Osteocyte (in vitro differentiated cells): Measurements from ENCODE around the gene MBP. TPM values are rescaled to one million over a fixed set of nuclear protein-coding genes. Genes with fewer than 3 reads are reported as not detected.

Source experiments
- DNase-seq: peaks from one replicate; pipeline ENCODE4 v3.0.0; 2021; ENCODE audit warnings: mixed read lengths; ENCODE audit not compliant: unreplicated experiment; ENCODE audit errors: extremely low spot score
- H3K27ac Mint-ChIP-seq: one replicate; pipeline ENCODE4 v1.8.0; 2021; ENCODE audit warnings: mild to moderate bottlenecking, mixed read lengths; ENCODE audit not compliant: unreplicated experiment
- H3K27me3 Mint-ChIP-seq: one replicate; pipeline ENCODE4 v1.8.0; 2021; ENCODE audit warnings: mixed read lengths; ENCODE audit not compliant: unreplicated experiment
- H3K36me3 Mint-ChIP-seq: one replicate; pipeline ENCODE4 v1.8.0; 2021; ENCODE audit warnings: mixed read lengths; ENCODE audit not compliant: unreplicated experiment
- H3K4me1 Mint-ChIP-seq: one replicate; pipeline ENCODE4 v1.8.0; 2021; ENCODE audit warnings: mixed read lengths; ENCODE audit not compliant: unreplicated experiment
- H3K4me3 Mint-ChIP-seq: one replicate; pipeline ENCODE4 v1.8.0; 2021; ENCODE audit warnings: mild to moderate bottlenecking, moderate library complexity, mixed read lengths; ENCODE audit not compliant: unreplicated experiment
- H3K9me3 Mint-ChIP-seq: one replicate; pipeline ENCODE4 v1.8.0; 2021; ENCODE audit warnings: mixed read lengths; ENCODE audit not compliant: unreplicated experiment
- CTCF ChIP-seq: fragments of 200-600 bp; sonication (generic); IDR thresholded peaks from 2 replicates; pipeline ENCODE4 v1.5.0; 2021; ENCODE audit warnings: antibody characterized with exemption, mild to moderate bottlenecking, moderate library complexity
- total RNA-seq: library from RNA; stranded (reverse); gene quantifications from 2 replicates; pipeline ENCODE4 v1.2.1, GENCODE V29; 2021

The MBP gene
- total RNA-seq, 1 donor from 2014 or later: 18.6 TPM

GRCh38 chr18:76959605-76960004, 173.0 kb downstream of the MBP start:
- TF ChIP-seq CTCF: no peak
- H3K9me3 Mint-ChIP-seq: peaks cover 10% of the 10 kb centered on the region
- H3K27ac Mint-ChIP-seq: no peak overlapping the region
- no peaks in the 10 kb centered on the region for H3K27me3 Mint-ChIP-seq
- H3K4me3 Mint-ChIP-seq: no peak overlapping the region
- peaks cover 5% of the 10 kb centered on the region for H3K4me1 Mint-ChIP-seq
- peaks cover 49% of the 10 kb centered on the region for H3K36me3 Mint-ChIP-seq
- no peak for DNase-seq

- peaks cover 43% of the 10 kb centered on the region for H3K36me3 Mint-ChIP-seq
- no peak for TF ChIP-seq CTCF
- H3K27ac Mint-ChIP-seq: peak overlapping the region; percentile 4
- DNase-seq: no peak
- peaks cover 10% of the 10 kb centered on the region for H3K9me3 Mint-ChIP-seq
- peaks cover 5% of the 10 kb centered on the region for H3K4me1 Mint-ChIP-seq
- no peaks in the 10 kb centered on the region for H3K27me3 Mint-ChIP-seq
- H3K4me3 Mint-ChIP-seq: no peak overlapping the region
Measured at GRCh38 chr18:76958692-76959341, 173.8 kb downstream of the MBP start.

DNA sequence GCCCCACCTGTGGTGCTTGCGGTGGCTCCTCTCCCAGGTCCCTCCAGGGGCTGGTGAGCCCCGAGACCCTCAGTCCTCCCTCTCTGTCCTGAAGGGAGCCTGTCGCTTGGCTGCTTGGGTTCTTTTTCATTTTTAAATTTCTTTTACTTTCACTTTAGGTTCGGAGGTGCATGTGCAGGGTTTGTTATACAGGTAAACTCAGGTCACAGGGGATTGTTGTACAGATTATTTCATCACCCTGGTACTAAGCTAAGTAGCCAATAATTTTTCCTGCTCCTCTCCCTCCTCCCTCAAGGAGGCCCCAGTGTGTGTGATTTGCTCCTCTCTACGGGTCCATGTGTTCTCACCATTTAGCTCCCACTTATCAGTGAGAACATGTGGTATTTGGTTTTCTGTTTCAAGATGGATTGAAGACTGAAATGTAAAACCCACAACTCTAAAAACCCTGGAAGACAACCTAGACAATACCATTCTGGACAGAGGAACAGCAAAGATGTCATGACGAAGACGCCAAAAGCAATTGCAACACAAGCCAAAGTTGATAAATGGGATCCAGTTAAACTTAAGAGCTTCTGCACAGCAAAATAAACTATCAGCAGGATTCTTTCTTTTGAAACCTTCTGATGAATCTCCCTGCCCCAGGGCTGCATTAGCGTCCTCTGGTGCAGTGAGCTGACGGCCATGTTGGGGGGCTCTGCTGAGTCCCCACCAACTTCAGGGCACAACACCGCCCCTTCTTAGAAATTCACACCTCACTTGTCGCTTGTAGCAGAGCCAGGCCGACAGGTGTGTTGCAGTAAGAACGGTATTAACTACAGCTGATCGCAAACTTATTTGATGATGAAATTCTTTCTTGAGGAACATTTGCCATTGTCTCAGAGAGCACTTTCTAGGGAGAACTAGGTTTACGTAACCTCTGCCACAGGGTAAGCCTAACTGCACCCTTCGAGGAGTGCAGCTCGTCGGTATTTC, 174.9 kb downstream of the MBP start:
- no peak overlapping the region for H3K4me3 Mint-ChIP-seq
- no peak overlapping the region for H3K27ac Mint-ChIP-seq
- no peak for TF ChIP-seq CTCF
- DNase-seq: no peak
- H3K4me1 Mint-ChIP-seq: peaks cover 5% of the 10 kb centered on the region
- H3K9me3 Mint-ChIP-seq: peaks cover 10% of the 10 kb centered on the region
- H3K36me3 Mint-ChIP-seq: peaks cover 41% of the 10 kb centered on the region
- no peaks in the 10 kb centered on the region for H3K27me3 Mint-ChIP-seq

DNA sequence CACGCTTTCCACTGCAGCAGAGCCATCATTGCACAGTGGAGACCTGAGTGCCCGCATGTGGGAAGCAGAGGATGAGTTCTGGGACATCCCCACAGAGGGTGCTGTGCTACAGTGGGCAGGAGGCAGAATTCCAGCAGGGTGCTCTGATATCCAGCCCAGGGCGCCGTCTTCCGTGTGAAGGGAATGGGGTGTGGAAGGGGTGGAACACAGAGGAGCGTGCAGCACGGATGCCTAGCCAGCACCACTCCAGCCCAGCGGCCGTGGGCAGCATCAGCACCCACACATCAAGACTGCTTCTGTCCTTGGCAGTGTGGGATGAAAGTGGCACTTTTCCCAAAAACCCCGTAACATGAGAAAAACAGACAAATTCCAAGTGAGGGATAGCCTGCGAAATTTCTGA, 175.9 kb downstream of the MBP start:
- Mint-ChIP-seq H3K9me3 (peaks cover 1% of the 10 kb centered on the region), H3K36me3 (peaks cover 34% of the 10 kb centered on the region), H3K27me3 (no peaks in the 10 kb centered on the region), H3K27ac (no peak overlapping the region), H3K4me3 (no peak overlapping the region), H3K4me1 (peaks cover 5% of the 10 kb centered on the region)
- DNase-seq: no peak
- no peak for TF ChIP-seq CTCF

GRCh38 chr18:76955524-76956170, 176.9 kb downstream of the MBP start:
- Mint-ChIP-seq H3K27me3 (no peaks in the 10 kb centered on the region), H3K36me3 (peaks cover 35% of the 10 kb centered on the region), H3K27ac (no peak overlapping the region), H3K9me3 (no peaks in the 10 kb centered on the region), H3K4me1 (peaks cover 5% of the 10 kb centered on the region), H3K4me3 (no peak overlapping the region)
- TF ChIP-seq CTCF: no peak
- no peak for DNase-seq
